A549 (cell line): ENCODE measurements around the gene HLF. TPM values are rescaled to one million over a fixed set of nuclear protein-coding genes. Genes with fewer than 3 reads are reported as not detected.

ENCODE experiments used
- ATAC-seq, 2 experiments: fragments of 200-7000 bp in 1 of 2; fragments of >200 bp in 1 of 2; cut with Nextera tagmentation in 1 of 2; cut with Tn5 transposase in 1 of 2; 3 replicates each; pipeline versions ENCODE4 v1.8.0 to v1.9.1; 2018 to 2020; ENCODE audit warnings: mild to moderate bottlenecking in 1 of 2, moderate library complexity in 1 of 2
- CTCF ChIA-PET: fragments of 300-600 bp; sonication (Branson Sonifier 250); formaldehyde crosslinking; extraction: SDS; loops from one replicate; lab custom pipeline; 2021; ENCODE audit warnings: antibody characterized with exemption, inconsistent platforms; lab: Yijun Ruan, JAX
- POLR2A ChIA-PET: fragments of 350-600 bp; formaldehyde crosslinking; extraction: SDS; loops from one replicate; lab custom pipeline; 2021; ENCODE audit warnings: antibody characterized with exemption, inconsistent platforms; lab: Yijun Ruan, JAX
- DNase-seq, 2 experiments: peaks; one replicate each; pipeline versions ENCODE4 v3.0.0 to v3.0.0-alpha.2; 2011 to 2016; ENCODE audit warnings: low read depth in 1 of 2, low spot score in 1 of 2
- FAIRE-seq: peaks from 2 replicates; lab custom pipeline; 2011; peaks lifted over from hg19 to GRCh38; lab: Jason Lieb, UNC
- H3K27ac ChIP-seq, 2 experiments: fragments of >200 bp; sonication (Bioruptor Twin); formaldehyde crosslinking; 3 replicates each; pipeline ENCODE4 v1.5.1; 2016 to 2017
- H3K4me1 ChIP-seq: fragments of >200 bp; sonication (Bioruptor Twin); formaldehyde crosslinking; 3 replicates; pipeline ENCODE4 v1.6.1; 2016
- H3K4me2 ChIP-seq: fragments of >200 bp; sonication (Bioruptor Twin); formaldehyde crosslinking; 3 replicates; pipeline ENCODE4 v1.6.1; 2016
- H3K4me3 ChIP-seq: fragments of >200 bp; sonication (Bioruptor Twin); formaldehyde crosslinking; 3 replicates; pipeline ENCODE4 v1.5.1; 2016
- H3K9me3 ChIP-seq: fragments of >200 bp; sonication (Bioruptor Twin); formaldehyde crosslinking; 3 replicates; pipeline ENCODE4 v1.6.1; 2016
- BCL3 ChIP-seq: fragments of >200 bp; sonication (Bioruptor Twin); formaldehyde crosslinking; IDR thresholded peaks from 3 replicates; pipeline ENCODE4 v1.6.1; 2016
- CBX8 ChIP-seq: fragments of 200-600 bp; sonication (generic); IDR thresholded peaks from 2 replicates; pipeline ENCODE4 v1.6.1; 2016
- CEBPB ChIP-seq, 2 experiments: fragments of >200 bp in 1 of 2; sonication (Bioruptor Twin) in 1 of 2; formaldehyde crosslinking in 1 of 2; IDR thresholded peaks; 2 replicates each; pipeline ENCODE4 v1.6.1; 2012 to 2016
- EHF ChIP-seq: fragments of 250-450 bp; sonication (Bioruptor Pico); IDR thresholded peaks from 2 replicates; pipeline ENCODE4 v1.5.0; 2020; ENCODE audit warnings: mild to moderate bottlenecking
- EP300 ChIP-seq, 2 experiments: fragments of >200 bp; sonication (Bioruptor Twin); formaldehyde crosslinking; IDR thresholded peaks; 2 replicates in 1 of 2; 3 replicates in 1 of 2; pipeline ENCODE4 v1.6.1; 2016 to 2017
- ESRRA ChIP-seq: fragments of 150-350 bp; IDR thresholded peaks from 2 replicates; pipeline ENCODE4 v1.6.1; 2014; ENCODE audit warnings: mild to moderate bottlenecking, low read length, borderline replicate concordance
- HES2 ChIP-seq: fragments of >200 bp; sonication (Bioruptor Twin); formaldehyde crosslinking; IDR thresholded peaks from 2 replicates; pipeline ENCODE4 v1.6.1; 2016
- HEYL ChIP-seq: fragments of 250-450 bp; sonication (Bioruptor Pico); IDR thresholded peaks from 2 replicates; pipeline ENCODE4 v1.8.0; 2021; ENCODE audit warnings: mild to moderate bottlenecking, moderate library complexity
- HMGXB4 ChIP-seq: fragments of 250-450 bp; sonication (Bioruptor Pico); IDR thresholded peaks from 2 replicates; pipeline ENCODE4 v1.5.0; 2021; ENCODE audit warnings: mild to moderate bottlenecking, moderate library complexity, borderline replicate concordance
- HOXA7 ChIP-seq: fragments of 250-450 bp; sonication (Bioruptor Pico); IDR thresholded peaks from 2 replicates; pipeline ENCODE4 v1.5.0; 2020; ENCODE audit warnings: mild to moderate bottlenecking, moderate library complexity
- JUN ChIP-seq, 2 experiments: fragments of >200 bp; sonication (Bioruptor Twin); formaldehyde crosslinking; IDR thresholded peaks; 2 replicates in 1 of 2; 3 replicates in 1 of 2; pipeline ENCODE4 v1.6.1; 2016 to 2017
- KDM1A ChIP-seq: fragments of 200-600 bp; sonication (generic); IDR thresholded peaks from 2 replicates; pipeline ENCODE4 v1.6.1; 2016; ENCODE audit warnings: low read depth, mild to moderate bottlenecking
- KDM5A ChIP-seq: fragments of 200-600 bp; sonication (generic); IDR thresholded peaks from 2 replicates; pipeline ENCODE4 v1.6.1; 2016; ENCODE audit warnings: antibody characterized with exemption, mild to moderate bottlenecking
- MAZ ChIP-seq: fragments of 150-350 bp; IDR thresholded peaks from 2 replicates; pipeline ENCODE4 v1.6.1; 2014; ENCODE audit warnings: antibody characterized with exemption, low read depth, low read length, borderline replicate concordance
- NPAS2 ChIP-seq: fragments of 250-450 bp; sonication (Bioruptor Pico); IDR thresholded peaks from 2 replicates; pipeline ENCODE4 v1.8.0; 2022; ENCODE audit warnings: mild to moderate bottlenecking, moderate library complexity, borderline replicate concordance
- POLR2AphosphoS2 ChIP-seq: conservative IDR thresholded peaks from 2 replicates; pipeline ENCODE4 v1.6.1; 2012; ENCODE audit warnings: low read length, improper control_type of control experiment, inconsistent platforms
- SMC3 ChIP-seq: fragments of >200 bp; sonication (Bioruptor Twin); formaldehyde crosslinking; IDR thresholded peaks from 3 replicates; pipeline ENCODE4 v1.6.1; 2018; ENCODE audit warnings: inconsistent platforms
- TFCP2L1 ChIP-seq: fragments of 250-450 bp; sonication (Bioruptor Pico); IDR thresholded peaks from 2 replicates; pipeline ENCODE4 v1.5.0; 2021; ENCODE audit warnings: mild to moderate bottlenecking
- USF2 ChIP-seq: fragments of 450-650 bp; IDR thresholded peaks from 2 replicates; pipeline ENCODE4 v1.6.1; 2014; ENCODE audit warnings: antibody characterized with exemption
- ZFP36 ChIP-seq: fragments of 450-650 bp; IDR thresholded peaks from 2 replicates; pipeline ENCODE4 v1.6.1; 2014; ENCODE audit warnings: borderline replicate concordance; ENCODE audit not compliant: partially characterized antibody
- WGBS: methylation state at CpG from one replicate; pipeline ENCODE4 v1.1.6; 2017; ENCODE audit errors: missing lambda C conversion rate; 5-methylcytosine and 5-hydroxymethylcytosine counted together
- polyA plus RNA-seq, 4 experiments: library from polyadenylated mRNA; depleted of rRNA in 3 of 4; stranded (reverse); fragments of >200 nt; fragmentation: RNase III in 1 of 4; extraction: RNeasy Plus Mini Kit Qiagen cat#74134 plus additional on column Dnase treatment in 1 of 4; gene quantifications; 2 replicates in 3 of 4; 3 replicates in 1 of 4; pipeline ENCODE4 v1.2.3, GENCODE V29; 2011 to 2017
- TF ChIP-seq, protein P1 (sequence below): fragments of 250-450 bp; sonication (Bioruptor Pico); IDR thresholded peaks from 2 replicates; pipeline ENCODE4 v1.5.0; 2020; ENCODE audit warnings: low read depth, mild to moderate bottlenecking, moderate library complexity
- TF ChIP-seq, protein P2 (sequence below): fragments of 200-600 bp; sonication (generic); IDR thresholded peaks from 2 replicates; pipeline ENCODE4 v1.6.1; 2016; ENCODE audit warnings: antibody characterized with exemption, mild to moderate bottlenecking, moderate library complexity

The HLF gene
- polyA plus RNA-seq, 2 of the 4 experiments (the other 2 are of a cell fraction) = 0.35 to 1.0 TPM

GRCh38 chr17:55314061-55314783 is 49.5 kb downstream of the HLF start:
- ATAC-seq = no peak

DNA sequence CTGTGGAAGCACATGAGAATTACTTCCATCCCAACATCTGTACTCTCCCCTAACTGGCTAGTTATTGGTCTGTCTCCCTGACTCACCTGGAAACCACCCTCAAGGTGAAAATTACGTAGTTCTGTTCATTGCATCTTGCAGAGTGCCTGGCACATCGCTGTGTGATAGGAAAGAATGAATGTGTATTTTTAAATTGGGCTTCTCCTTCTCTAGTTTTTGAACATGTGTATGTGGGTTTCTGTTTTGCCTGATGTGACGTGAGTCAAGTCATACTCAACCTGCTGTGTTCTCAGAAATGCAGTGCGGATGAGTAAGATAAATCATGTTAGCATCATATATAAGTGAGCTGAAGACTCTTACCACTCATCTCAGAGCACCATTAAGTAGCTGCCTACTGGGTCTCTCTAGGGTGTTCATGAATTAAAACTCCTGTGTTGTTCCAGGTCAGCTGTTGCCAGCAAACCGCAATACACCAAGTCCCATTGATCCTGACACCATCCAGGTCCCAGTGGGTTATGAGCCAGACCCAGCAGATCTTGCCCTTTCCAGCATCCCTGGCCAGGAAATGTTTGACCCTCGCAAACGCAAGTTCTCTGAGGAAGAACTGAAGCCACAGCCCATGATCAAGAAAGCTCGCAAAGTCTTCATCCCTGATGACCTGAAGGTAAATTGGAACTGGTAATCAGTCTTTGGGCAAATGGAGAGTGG is 50.2 kb downstream of the HLF start:
- DNase-seq (no peak), FAIRE-seq (no peak), ATAC-seq (no peak)
- H3K4me2 ChIP-seq = no peak overlapping the region
- CTCF ChIA-PET = interaction anchor here (1.4 kb wide), 1 partner anchor 10 kb away, joined by 3 read pairs; no protein-coding TSS in a partner anchor
- H3K4me3 ChIP-seq = no peak overlapping the region
- H3K4me1 ChIP-seq = no peaks in the 10 kb centered on the region
- POLR2A ChIA-PET = no interaction called here
- H3K9me3 ChIP-seq = no peaks in the 10 kb centered on the region
- H3K27ac ChIP-seq = no peak overlapping the region
- 68% methylated on average over 8 of the region's 8 CpGs for WGBS
- TF ChIP-seq USF2 (no peak), CEBPB (IDR thresholded peaks at IDR 0.05) (no peak), POLR2AphosphoS2 (no peak), MAZ (no peak), EHF (CRISPR knock-in tag) (no peak), NPAS2 (CRISPR knock-in tag) (no peak), HEYL (CRISPR knock-in tag) (no peak), KDM1A (no peak), CBX8 (no peak), JUN (IDR thresholded peaks at IDR 0.05) (no peak), SMC3 (no peak), ESRRA (no peak)
- TF ChIP-seq, protein P1, sequence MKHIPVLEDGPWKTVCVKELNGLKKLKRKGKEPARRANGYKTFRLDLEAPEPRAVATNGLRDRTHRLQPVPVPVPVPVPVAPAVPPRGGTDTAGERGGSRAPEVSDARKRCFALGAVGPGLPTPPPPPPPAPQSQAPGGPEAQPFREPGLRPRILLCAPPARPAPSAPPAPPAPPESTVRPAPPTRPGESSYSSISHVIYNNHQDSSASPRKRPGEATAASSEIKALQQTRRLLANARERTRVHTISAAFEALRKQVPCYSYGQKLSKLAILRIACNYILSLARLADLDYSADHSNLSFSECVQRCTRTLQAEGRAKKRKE (CRISPR knock-in tag) = no peak
- TF ChIP-seq, protein P2, sequence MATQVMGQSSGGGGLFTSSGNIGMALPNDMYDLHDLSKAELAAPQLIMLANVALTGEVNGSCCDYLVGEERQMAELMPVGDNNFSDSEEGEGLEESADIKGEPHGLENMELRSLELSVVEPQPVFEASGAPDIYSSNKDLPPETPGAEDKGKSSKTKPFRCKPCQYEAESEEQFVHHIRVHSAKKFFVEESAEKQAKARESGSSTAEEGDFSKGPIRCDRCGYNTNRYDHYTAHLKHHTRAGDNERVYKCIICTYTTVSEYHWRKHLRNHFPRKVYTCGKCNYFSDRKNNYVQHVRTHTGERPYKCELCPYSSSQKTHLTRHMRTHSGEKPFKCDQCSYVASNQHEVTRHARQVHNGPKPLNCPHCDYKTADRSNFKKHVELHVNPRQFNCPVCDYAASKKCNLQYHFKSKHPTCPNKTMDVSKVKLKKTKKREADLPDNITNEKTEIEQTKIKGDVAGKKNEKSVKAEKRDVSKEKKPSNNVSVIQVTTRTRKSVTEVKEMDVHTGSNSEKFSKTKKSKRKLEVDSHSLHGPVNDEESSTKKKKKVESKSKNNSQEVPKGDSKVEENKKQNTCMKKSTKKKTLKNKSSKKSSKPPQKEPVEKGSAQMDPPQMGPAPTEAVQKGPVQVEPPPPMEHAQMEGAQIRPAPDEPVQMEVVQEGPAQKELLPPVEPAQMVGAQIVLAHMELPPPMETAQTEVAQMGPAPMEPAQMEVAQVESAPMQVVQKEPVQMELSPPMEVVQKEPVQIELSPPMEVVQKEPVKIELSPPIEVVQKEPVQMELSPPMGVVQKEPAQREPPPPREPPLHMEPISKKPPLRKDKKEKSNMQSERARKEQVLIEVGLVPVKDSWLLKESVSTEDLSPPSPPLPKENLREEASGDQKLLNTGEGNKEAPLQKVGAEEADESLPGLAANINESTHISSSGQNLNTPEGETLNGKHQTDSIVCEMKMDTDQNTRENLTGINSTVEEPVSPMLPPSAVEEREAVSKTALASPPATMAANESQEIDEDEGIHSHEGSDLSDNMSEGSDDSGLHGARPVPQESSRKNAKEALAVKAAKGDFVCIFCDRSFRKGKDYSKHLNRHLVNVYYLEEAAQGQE = no peak

More at GRCh38 chr17:55314061-55314783, 49.5 kb downstream of the HLF start:
- ChIA-PET POLR2A (no interaction called here), CTCF (interaction anchor here (1.4 kb wide), 2 partner anchors 9 to 18 kb away, joined by 3 to 4 read pairs; no protein-coding TSS in a partner anchor)
- no peak overlapping the region for H3K4me3 ChIP-seq
- H3K9me3 ChIP-seq = no peaks in the 10 kb centered on the region
- DNase-seq = no peak
- no peaks in the 10 kb centered on the region for H3K4me1 ChIP-seq
- no peak overlapping the region for H3K27ac ChIP-seq
- no peak for FAIRE-seq
- TF ChIP-seq HMGXB4 (CRISPR knock-in tag) = no peak
- TF ChIP-seq JUN (IDR thresholded peaks at IDR 0.05) = no peak
- TF ChIP-seq HOXA7 (CRISPR knock-in tag) = no peak
- no peak for TF ChIP-seq KDM1A
- no peak for TF ChIP-seq MAZ
- TF ChIP-seq EP300 (IDR thresholded peaks at IDR 0.05) = no peak
- no peak for TF ChIP-seq HES2
- no peak for TF ChIP-seq BCL3
- TF ChIP-seq CEBPB (IDR thresholded peaks at IDR 0.05) = no peak
- TF ChIP-seq TFCP2L1 = no peak
- TF ChIP-seq ZFP36 = no peak
- TF ChIP-seq KDM5A = no peak
- no peak for TF ChIP-seq CBX8
- WGBS = 51% methylated on average over 8 of the region's 8 CpGs
- no peak overlapping the region for H3K4me2 ChIP-seq
